GM23338 (cell line): ENCODE measurements around the gene TRIM38. TPM values are rescaled to one million over a fixed set of nuclear protein-coding genes. Genes with fewer than 3 reads are reported as not detected.

Experiments
- ATAC-seq: fragments of 200-7000 bp; cut with Tn5 transposase; 3 replicates; pipeline ENCODE4 v1.9.1; 2020
- DNase-seq: peaks from one replicate; pipeline ENCODE4 v3.0.0-alpha.2; 2015; ENCODE audit warnings: low spot score
- H2AFZ ChIP-seq: fragments of 200-600 bp; sonication (generic); 2 replicates; pipeline ENCODE4 v1.8.0; 2016; ENCODE audit warnings: antibody characterized with exemption, mild to moderate bottlenecking, moderate library complexity
- H3F3A ChIP-seq: fragments of 200-600 bp; sonication (generic); replicated peaks from 2 replicates; pipeline ENCODE4 v1.8.0; 2017; ENCODE audit warnings: antibody characterized with exemption, mixed run types, low read depth
- H3K27ac ChIP-seq: fragments of 200-600 bp; sonication (generic); 2 replicates; pipeline ENCODE4 v1.6.1; 2016; ENCODE audit warnings: low read depth
- H3K27me3 ChIP-seq: fragments of 200-600 bp; sonication (generic); 2 replicates; pipeline ENCODE4 v1.8.0; 2016; ENCODE audit warnings: mild to moderate bottlenecking, mixed run types, moderate library complexity; ENCODE audit not compliant: insufficient read depth
- H3K36me3 ChIP-seq: fragments of 200-600 bp; sonication (generic); 2 replicates; pipeline ENCODE4 v1.8.0; 2016; ENCODE audit warnings: mild to moderate bottlenecking; ENCODE audit not compliant: insufficient read depth
- H3K4me1 ChIP-seq: fragments of 200-600 bp; sonication (generic); 2 replicates; pipeline ENCODE4 v1.8.0; 2016; ENCODE audit warnings: mild to moderate bottlenecking, moderate library complexity; ENCODE audit not compliant: insufficient read depth
- H3K4me2 ChIP-seq: fragments of 200-600 bp; sonication (generic); 2 replicates; pipeline ENCODE4 v1.7.1; 2017; ENCODE audit warnings: mixed run types
- H3K4me3 ChIP-seq: fragments of 200-600 bp; sonication (generic); 2 replicates; pipeline ENCODE4 v1.6.1; 2016; ENCODE audit warnings: mixed run types
- H3K79me2 ChIP-seq: fragments of 200-600 bp; sonication (generic); replicated peaks from 2 replicates; pipeline ENCODE4 v1.8.0; 2017; ENCODE audit warnings: mild to moderate bottlenecking; ENCODE audit not compliant: insufficient read depth
- H3K9me2 ChIP-seq: fragments of 200-600 bp; sonication (generic); 2 replicates; pipeline ENCODE4 v1.8.0; 2017; ENCODE audit not compliant: insufficient read depth
- H4K20me1 ChIP-seq: fragments of 200-600 bp; sonication (generic); replicated peaks from 2 replicates; pipeline ENCODE4 v1.8.0; 2017; ENCODE audit warnings: mild to moderate bottlenecking; ENCODE audit not compliant: insufficient read depth
- H3K27ac Mint-ChIP-seq: 2 replicates; pipeline ENCODE4 v1.8.0; 2020; ENCODE audit warnings: inconsistent platforms, mild to moderate bottlenecking, moderate library complexity, mixed read lengths
- H3K27me3 Mint-ChIP-seq: 3 replicates; pipeline ENCODE4 v1.8.0; 2022; ENCODE audit warnings: low read depth, mild to moderate bottlenecking, moderate library complexity, mixed read lengths, inconsistent platforms; ENCODE audit not compliant: insufficient read depth, poor library complexity
- H3K36me3 Mint-ChIP-seq: 3 replicates; pipeline ENCODE4 v1.8.0; 2021; ENCODE audit warnings: low read depth, mild to moderate bottlenecking, inconsistent platforms, moderate library complexity, mixed read lengths
- H3K4me1 Mint-ChIP-seq: 3 replicates; pipeline ENCODE4 v1.8.0; 2020; ENCODE audit warnings: mild to moderate bottlenecking, inconsistent platforms, mixed read lengths
- H3K4me3 Mint-ChIP-seq: 3 replicates; pipeline ENCODE4 v1.8.0; 2021; ENCODE audit warnings: moderate library complexity, mild to moderate bottlenecking, inconsistent platforms, mixed read lengths
- H3K9me3 Mint-ChIP-seq: 3 replicates; pipeline ENCODE4 v1.8.0; 2020; ENCODE audit warnings: moderate library complexity, mild to moderate bottlenecking, inconsistent platforms, mixed read lengths
- CREB1 ChIP-seq: fragments of 250-450 bp; sonication (Bioruptor Pico); IDR thresholded peaks from 2 replicates; pipeline ENCODE4 v1.5.0; 2020; ENCODE audit warnings: low read depth, mild to moderate bottlenecking, moderate library complexity
- CTCF ChIP-seq, 2 experiments: fragments of 200-600 bp in 1 of 2; sonication (generic) in 1 of 2; conservative IDR thresholded peaks; 2 replicates each; pipeline versions ENCODE4 v1.5.1 to v1.6.1; 2016 to 2017; ENCODE audit warnings: antibody characterized with exemption in 2 of 2, low read depth in 2 of 2, mild to moderate bottlenecking in 2 of 2, moderate library complexity in 1 of 2
- ETS1 ChIP-seq: IDR thresholded peaks from 2 replicates; pipeline ENCODE4 v1.6.1; 2016; ENCODE audit warnings: antibody characterized with exemption
- EZH2 ChIP-seq: fragments of 200-600 bp; sonication (generic); IDR thresholded peaks from one replicate; pipeline ENCODE4 v1.8.0; 2017; ENCODE audit warnings: antibody characterized with exemption, mild to moderate bottlenecking, low read depth; ENCODE audit not compliant: unreplicated experiment
- EZH2phosphoT487 ChIP-seq: fragments of 200-600 bp; sonication (generic); IDR thresholded peaks from one replicate; pipeline ENCODE4 v1.8.1; 2018; ENCODE audit warnings: antibody characterized with exemption; ENCODE audit not compliant: unreplicated experiment
- POLR2AphosphoS5 ChIP-seq: IDR thresholded peaks from 2 replicates; pipeline ENCODE4 v1.6.1; 2016; ENCODE audit warnings: antibody characterized with exemption, low read depth
- REST ChIP-seq: IDR thresholded peaks from one replicate; pipeline ENCODE4 v1.6.1; 2018; ENCODE audit warnings: antibody characterized with exemption; ENCODE audit not compliant: unreplicated experiment
- STAT1 ChIP-seq: IDR thresholded peaks from one replicate; pipeline ENCODE4 v1.6.1; 2016; ENCODE audit warnings: antibody characterized with exemption; ENCODE audit not compliant: unreplicated experiment
- ZNF114 ChIP-seq: fragments of 250-450 bp; sonication (Bioruptor Pico); IDR thresholded peaks from 2 replicates; pipeline ENCODE4 v1.5.0; 2020; ENCODE audit warnings: mild to moderate bottlenecking, moderate library complexity
- polyA plus RNA-seq: library from polyadenylated mRNA; unstranded; fragments of >200 nt; fragmentation: Nextera tagmentation; extraction: Ambion mirVana; gene quantifications from 2 replicates; pipeline ENCODE4 v1.2.1, GENCODE V29; 2016
- total RNA-seq: library from RNA; depleted of rRNA; stranded (reverse); fragments of >200 nt; shearing (Covaris generic); gene quantifications from 2 replicates; pipeline ENCODE4 v1.2.3, GENCODE V29; 2014

Gene TRIM38
- total and polyA plus RNA-seq, 2 experiments from 2014 or later = 0.66 to 0.82 TPM

GRCh38 chr6:25954756-25955155 is 7.8 kb upstream of the TRIM38 start:
- H3K27me3 ChIP-seq = no peaks in the 10 kb centered on the region
- H3K4me2 ChIP-seq = no peak overlapping the region
- H3K4me3 Mint-ChIP-seq = no peak overlapping the region
- H3K36me3 ChIP-seq = 0 out of 2 replicates have a peak, but pooled peaks cover 6% of the 10 kb centered on the region
- H3K9me3 Mint-ChIP-seq = peaks cover 23% of the 10 kb centered on the region
- no peak overlapping the region for H3K4me3 ChIP-seq
- H3F3A ChIP-seq = no peaks in the 10 kb centered on the region
- H3K4me1 ChIP-seq = peaks cover 7% of the 10 kb centered on the region; the same call in 1 of the 2 replicates
- H3K27ac ChIP-seq = no peak overlapping the region
- no peak for DNase-seq
- ATAC-seq = no peak
- H3K4me1 Mint-ChIP-seq = no peaks in the 10 kb centered on the region; the same call in 2 of the 3 replicates
- peaks cover 17% of the 10 kb centered on the region for H3K36me3 Mint-ChIP-seq
- no peak overlapping the region for H2AFZ ChIP-seq
- TF ChIP-seq EZH2 = no peak
- no peak for TF ChIP-seq REST
- no peak for TF ChIP-seq STAT1
- no peak for TF ChIP-seq CREB1
- no peak for TF ChIP-seq CTCF (conservative IDR thresholded peaks at IDR 0.05; ENCODE audit: low read depth in 2 of 2)
- TF ChIP-seq ETS1 = no peak
- H3K79me2 ChIP-seq = no peaks in the 10 kb centered on the region
- H3K27ac Mint-ChIP-seq = no peak overlapping the region
- peaks cover 8% of the 10 kb centered on the region; the same call in 1 of the 2 replicates for H3K9me2 ChIP-seq
- H4K20me1 ChIP-seq = no peaks in the 10 kb centered on the region
- H3K27me3 Mint-ChIP-seq = peaks cover 2% of the 10 kb centered on the region

- peaks cover 7% of the 10 kb centered on the region; the same call in 1 of the 2 replicates for H3K4me1 ChIP-seq
- no peak overlapping the region for H3K27ac ChIP-seq
- no peaks in the 10 kb centered on the region for H3F3A ChIP-seq
- Mint-ChIP-seq H3K4me3 (no peak overlapping the region), H3K27ac (no peak overlapping the region), H3K36me3 (peaks cover 27% of the 10 kb centered on the region), H3K9me3 (peaks cover 38% of the 10 kb centered on the region), H3K27me3 (no peaks in the 10 kb centered on the region), H3K4me1 (no peaks in the 10 kb centered on the region; the same call in 2 of the 3 replicates)
- H2AFZ ChIP-seq = no peak overlapping the region
- no peak overlapping the region for H3K4me2 ChIP-seq
- no peak overlapping the region for H3K4me3 ChIP-seq
- no peak for DNase-seq
- no peak for ATAC-seq
- H3K9me2 ChIP-seq = peaks cover 8% of the 10 kb centered on the region; the same call in 1 of the 2 replicates
- TF ChIP-seq EZH2phosphoT487 = no peak
- TF ChIP-seq STAT1 = no peak
- TF ChIP-seq ETS1 = no peak
- TF ChIP-seq CREB1 = no peak
- no peak for TF ChIP-seq REST
- TF ChIP-seq POLR2AphosphoS5 = no peak
- no peak for TF ChIP-seq ZNF114
- H3K79me2 ChIP-seq = no peaks in the 10 kb centered on the region
- no peaks in the 10 kb centered on the region for H4K20me1 ChIP-seq
- 0 out of 2 replicates have a peak, but pooled peaks cover 11% of the 10 kb centered on the region for H3K36me3 ChIP-seq
- no peaks in the 10 kb centered on the region for H3K27me3 ChIP-seq
Measured at GRCh38 chr6:25956226-25956625, 6.4 kb upstream of the TRIM38 start.
